HG03064 (cell line): ENCODE data around the gene TMOD3.
A peak's percentile ranks its signal among the peaks of the same experiment; 100 is the strongest.

Source experiments
- ATAC-seq: cut with Tn5 transposase; IDR thresholded peaks from one replicate; pipeline ENCODE4 v1.9.1; 2021; ENCODE audit warnings: low read depth; ENCODE audit not compliant: unreplicated experiment

Gene TMOD3

DNA sequence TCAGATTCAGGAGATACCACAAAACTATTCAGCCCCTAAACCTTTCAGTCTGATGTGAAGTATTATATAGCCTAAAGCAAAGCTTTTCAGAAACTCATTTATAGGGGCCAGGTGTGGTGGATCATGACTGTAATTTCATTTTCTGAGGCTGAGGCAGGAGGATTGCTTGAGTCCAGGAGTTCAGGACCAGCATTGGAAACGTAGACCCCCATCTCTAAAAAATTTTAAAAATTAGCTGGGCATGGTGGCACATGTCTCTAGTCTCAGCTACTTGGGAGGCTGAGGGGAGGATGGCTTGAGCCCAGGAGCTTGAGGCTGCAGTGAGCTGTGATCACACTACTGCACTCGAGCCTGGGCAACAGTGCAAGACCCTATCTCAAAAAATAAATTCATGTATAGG, 60.0 kb downstream of the TMOD3 start:
- ATAC-seq, result no peak

GRCh38 chr15:51904421-51904820, 75.0 kb downstream of the TMOD3 start:
- ATAC-seq, result no peak

GRCh38 chr15:51904931-51905330, 75.5 kb downstream of the TMOD3 start:
- no peak for ATAC-seq

- no peak for ATAC-seq
Measured at GRCh38 chr15:51907136-51907862, 77.8 kb downstream of the TMOD3 start.

GRCh38 chr15:51908316-51908715, 78.9 kb downstream of the TMOD3 start:
- ATAC-seq, result no peak

GRCh38 chr15:51909584-51909983, 80.1 kb downstream of the TMOD3 start:
- ATAC-seq, result no peak

DNA sequence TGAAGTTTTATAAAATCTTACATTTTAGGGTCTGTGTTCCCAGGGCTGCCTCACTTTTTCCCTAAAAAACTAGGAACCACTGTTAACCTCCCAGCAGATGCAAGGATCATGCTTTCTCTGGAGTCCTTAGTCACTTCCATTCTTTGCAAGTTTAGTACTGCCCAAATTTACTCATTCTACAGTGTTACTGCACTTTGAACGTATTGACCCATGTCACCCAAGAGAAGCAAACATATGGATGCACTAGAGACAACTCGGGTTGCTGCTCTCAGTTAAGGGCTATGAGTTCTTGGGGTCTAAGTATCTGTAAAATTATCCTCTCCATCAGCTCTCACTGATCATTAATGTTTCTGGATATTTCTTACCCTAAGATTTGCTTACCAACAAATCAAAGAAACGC, 83.1 kb downstream of the TMOD3 start:
- ATAC-seq, result no peak

DNA sequence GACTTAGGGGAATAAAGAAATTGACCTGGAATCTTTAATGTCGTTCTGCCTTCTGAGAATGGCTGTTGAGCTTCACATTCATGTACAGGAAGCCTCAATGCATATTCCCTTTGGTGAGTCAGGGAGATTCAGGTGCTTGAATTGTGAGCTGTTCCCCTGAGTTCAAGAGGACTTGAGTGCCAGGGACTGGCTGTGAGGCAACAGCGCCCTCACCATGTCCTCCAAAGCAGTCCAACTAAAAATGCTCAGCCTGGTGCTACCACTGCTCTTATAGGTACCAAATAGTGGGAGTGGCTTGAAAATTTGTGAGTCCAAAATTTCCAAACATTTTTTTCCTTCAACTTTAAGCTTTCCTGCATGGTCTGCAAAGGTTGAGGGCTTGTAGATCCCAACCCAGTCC, 88.0 kb downstream of the TMOD3 start:
- no peak for ATAC-seq

DNA sequence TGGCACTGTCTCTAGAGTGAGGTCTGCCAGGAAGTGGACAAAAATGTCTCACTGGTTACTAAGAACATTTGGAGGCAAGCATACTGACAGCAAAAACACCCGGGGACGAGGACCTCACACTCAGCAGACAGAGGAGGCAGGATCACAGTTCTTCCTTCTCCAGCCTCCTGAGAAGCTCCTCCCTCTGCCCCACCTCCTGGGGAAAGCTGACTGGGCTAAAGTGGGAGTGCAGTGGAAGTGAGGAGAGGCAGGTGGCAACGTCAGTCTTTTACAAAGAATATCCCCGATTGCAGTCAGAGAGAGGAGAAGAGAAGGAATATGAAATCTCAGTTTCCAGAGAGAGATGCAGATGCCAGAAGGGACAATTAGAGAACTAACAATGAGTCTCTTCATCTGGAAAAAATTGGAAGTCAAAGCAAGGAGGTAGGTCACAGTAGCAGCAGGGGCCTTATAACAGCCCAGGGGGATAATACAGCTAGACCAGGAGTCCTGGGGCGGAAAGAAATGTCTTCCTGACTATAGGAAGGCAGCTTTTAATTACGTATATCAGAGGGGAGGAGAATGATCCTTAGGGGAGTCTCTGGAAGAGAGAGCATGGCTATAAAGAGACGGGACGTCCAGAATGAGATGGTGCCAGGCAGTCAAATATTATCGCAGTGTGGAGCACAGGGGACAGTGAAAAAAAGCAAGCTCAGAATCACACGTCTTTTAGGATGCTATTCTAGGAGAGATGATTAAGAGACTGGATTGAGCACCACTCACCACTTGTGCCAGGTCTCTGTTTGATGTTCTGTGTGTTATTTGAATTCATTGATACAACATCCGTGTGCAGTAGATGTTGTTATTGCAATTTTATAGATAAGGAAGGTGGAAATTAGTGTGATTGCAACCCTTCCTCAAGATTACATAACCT, 95.0 kb downstream of the TMOD3 start:
- ATAC-seq, result no peak

- no peak for ATAC-seq
Measured at GRCh38 chr15:51926809-51927208, 97.4 kb downstream of the TMOD3 start.

- ATAC-seq, result no peak
Measured at GRCh38 chr15:51931016-51931415, 101.6 kb downstream of the TMOD3 start.

GRCh38 chr15:51931638-51932037, 102.2 kb downstream of the TMOD3 start:
- no peak for ATAC-seq

DNA sequence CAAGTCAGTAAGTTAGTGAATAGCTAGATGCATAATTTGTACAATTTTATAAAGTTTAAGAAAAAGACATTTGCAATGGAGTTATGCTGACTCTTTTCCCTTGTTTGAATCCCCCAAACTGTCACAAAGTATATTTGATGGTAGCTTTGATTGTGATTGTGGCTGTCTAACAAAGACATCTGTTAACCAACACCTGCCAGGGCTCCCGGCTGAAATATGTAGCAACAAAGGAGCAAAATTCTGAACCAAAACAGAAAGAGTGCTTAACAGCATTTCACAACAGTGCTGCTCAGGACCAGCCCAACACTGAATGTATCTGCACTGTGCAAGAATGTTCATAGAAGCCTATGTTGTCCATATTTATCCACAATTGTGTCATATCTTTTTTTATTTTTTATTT, 102.7 kb downstream of the TMOD3 start:
- no peak for ATAC-seq

GRCh38 chr15:51935466-51936104, 106.1 kb downstream of the TMOD3 start:
- ATAC-seq, result peak; percentile 85

DNA sequence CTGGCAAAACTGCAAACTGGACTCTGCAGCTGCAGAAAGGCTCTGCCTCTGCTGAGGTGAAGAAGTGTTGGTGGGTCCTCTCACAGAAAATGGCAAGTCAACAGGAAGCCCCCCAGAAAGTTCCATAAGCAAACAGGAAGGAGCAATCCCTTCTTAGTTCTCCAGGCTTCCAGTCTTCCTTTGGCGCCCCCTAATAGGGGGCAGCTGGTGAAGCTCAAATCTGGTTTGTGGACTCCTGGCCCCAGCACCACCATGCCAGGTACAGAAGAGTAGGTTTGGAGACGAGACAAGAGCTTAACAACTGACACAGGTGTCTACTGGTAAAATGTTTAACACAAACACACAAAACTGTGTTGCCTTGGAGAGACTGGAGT, 106.6 kb downstream of the TMOD3 start:
- no peak for ATAC-seq

GRCh38 chr15:51938286-51938685, 108.8 kb downstream of the TMOD3 start:
- no peak for ATAC-seq

DNA sequence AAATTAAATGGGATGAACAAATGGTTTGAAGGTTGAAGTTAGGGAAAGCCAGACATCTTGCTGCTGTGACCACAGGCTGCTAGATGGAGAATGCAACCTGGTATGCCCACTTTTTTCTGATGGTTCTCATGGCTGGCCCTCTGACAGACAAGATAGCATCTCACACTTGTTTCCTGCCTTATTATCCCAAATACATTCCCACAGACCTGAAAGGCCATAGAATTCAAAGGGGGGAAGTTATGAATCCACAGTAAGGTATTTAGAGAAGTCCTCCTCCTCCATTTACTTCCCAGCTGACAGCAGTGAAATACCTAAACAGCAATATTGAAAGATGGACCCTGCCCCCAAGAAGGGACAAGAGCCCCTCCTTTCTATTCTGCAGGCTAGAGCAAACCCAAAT, 109.8 kb downstream of the TMOD3 start:
- ATAC-seq, result no peak

- no peak for ATAC-seq
Measured at GRCh38 chr15:51947124-51947523, 117.7 kb downstream of the TMOD3 start.

GRCh38 chr15:51952805-51953204, 123.4 kb downstream of the TMOD3 start:
- no peak for ATAC-seq

DNA sequence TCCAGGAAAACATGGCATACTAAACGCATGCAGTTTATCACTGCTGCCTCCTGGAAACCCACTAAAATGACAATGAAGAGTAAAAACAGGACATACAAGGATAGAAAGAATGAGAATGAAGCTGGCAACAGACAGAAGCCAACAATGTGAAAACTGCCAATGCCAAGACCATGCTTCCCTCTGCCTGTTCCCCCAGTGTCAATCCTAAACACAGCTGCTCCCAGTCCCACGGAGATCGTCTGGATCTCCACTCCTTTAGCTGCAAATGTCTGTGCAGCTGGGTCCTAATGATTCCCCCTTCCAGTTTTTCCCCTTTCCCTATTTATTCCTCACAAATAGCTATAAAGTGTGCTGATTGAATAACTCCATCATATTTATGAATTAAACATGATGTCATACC, 126.1 kb downstream of the TMOD3 start:
- no peak for ATAC-seq
